ENCODE measurements around the gene NELL1. TPM values are rescaled to one million over a fixed set of nuclear protein-coding genes. Genes with fewer than 3 reads are reported as not detected.

The NELL1 gene
- total RNA-seq, 1 experiment from 2014 or later = not detected

- no peaks in the 10 kb centered on the region for H3K9me2 ChIP-seq (replicated peaks; ENCODE audit: low read length)
- no peaks in the 10 kb centered on the region for H3K9me3 ChIP-seq (ENCODE audit: low read length)
- ATAC-seq (no peak), DNase-seq (no peak)
- no TSS peak for BruUV-seq (replicated peaks)
- H3K4me1 ChIP-seq (ENCODE audit: insufficient read depth, low read length) = no peaks in the 10 kb centered on the region
- POLR2A ChIA-PET (ENCODE audit: unreplicated experiment) = no interaction called here
- CTCF ChIA-PET = no interaction called here
- H3K79me2 ChIP-seq (ENCODE audit: low read length) = no peaks in the 10 kb centered on the region
- H3K36me3 ChIP-seq (ENCODE audit: low read depth, low read length) = no peaks in the 10 kb centered on the region
- no peak overlapping the region for H3K4me3 ChIP-seq (ENCODE audit: low read length)
- intact Hi-C loops (cut with micrococcal nuclease) = no loop called here
- no peaks in the 10 kb centered on the region for H4K20me1 ChIP-seq (ENCODE audit: low read length)
- H3K27ac ChIP-seq (ENCODE audit: low read length) = no peak overlapping the region
- no peaks in the 10 kb centered on the region for H3F3A ChIP-seq (ENCODE audit: low read length, unreplicated experiment)
- H2AFZ ChIP-seq (ENCODE audit: low read length) = no peak overlapping the region
- H3K27me3 ChIP-seq (ENCODE audit: low read length) = no peaks in the 10 kb centered on the region
- H3K4me2 ChIP-seq (ENCODE audit: low read length) = no peak overlapping the region
- H3K9ac ChIP-seq (ENCODE audit: low read length) = no peak overlapping the region
- TF ChIP-seq EZH2phosphoT487 (IDR thresholded peaks at IDR 0.05; ENCODE audit: borderline replicate concordance, low read length) = no peak
- no peak for TF ChIP-seq CTCF (conservative IDR thresholded peaks at IDR 0.05; ENCODE audit: low read depth, low read length)
- no peak for TF ChIP-seq EZH2 (IDR thresholded peaks at IDR 0.05; ENCODE audit: low read length, unreplicated experiment)
Observed at GRCh38 chr11:21495879-21496278, 826.5 kb downstream of the NELL1 start.

GRCh38 chr11:21501245-21501644 is 831.9 kb downstream of the NELL1 start:
- 0 out of 2 replicates have a peak, but pooled peaks cover 5% of the 10 kb centered on the region for H3K9me3 ChIP-seq (ENCODE audit: low read length)
- no peak overlapping the region for H3K4me3 ChIP-seq (ENCODE audit: low read length)
- no peaks in the 10 kb centered on the region for H3F3A ChIP-seq (ENCODE audit: low read length, unreplicated experiment)
- ChIA-PET CTCF (no interaction called here), POLR2A (ENCODE audit: unreplicated experiment) (no interaction called here)
- H3K27ac ChIP-seq (ENCODE audit: low read length) = no peak overlapping the region
- H3K27me3 ChIP-seq (ENCODE audit: low read length) = no peaks in the 10 kb centered on the region
- H3K9me2 ChIP-seq (replicated peaks; ENCODE audit: low read length) = no peaks in the 10 kb centered on the region
- no peaks in the 10 kb centered on the region for H3K36me3 ChIP-seq (ENCODE audit: low read depth, low read length)
- no peak for TF ChIP-seq EZH2phosphoT487 (IDR thresholded peaks at IDR 0.05; ENCODE audit: borderline replicate concordance, low read length)
- no peak for TF ChIP-seq CTCF (conservative IDR thresholded peaks at IDR 0.05; ENCODE audit: low read depth, low read length)
- no peak overlapping the region for H3K9ac ChIP-seq (ENCODE audit: low read length)
- no peak overlapping the region for H2AFZ ChIP-seq (ENCODE audit: low read length)
- H3K79me2 ChIP-seq (ENCODE audit: low read length) = no peaks in the 10 kb centered on the region
- H3K4me1 ChIP-seq (ENCODE audit: insufficient read depth, low read length) = no peaks in the 10 kb centered on the region
- no peak overlapping the region for H3K4me2 ChIP-seq (ENCODE audit: low read length)
- intact Hi-C loops (cut with micrococcal nuclease) = no loop called here
- ATAC-seq (no peak), DNase-seq (no peak)
- H4K20me1 ChIP-seq (ENCODE audit: low read length) = no peaks in the 10 kb centered on the region
- BruUV-seq (replicated peaks) = no TSS peak

GRCh38 chr11:21505070-21505469 is 835.7 kb downstream of the NELL1 start:
- Histone ChIP-seq H3F3A (ENCODE audit: low read length, unreplicated experiment) (no peaks in the 10 kb centered on the region), H3K27me3 (ENCODE audit: low read length) (no peaks in the 10 kb centered on the region), H3K9ac (ENCODE audit: low read length) (no peak overlapping the region), H3K27ac (ENCODE audit: low read length) (no peak overlapping the region), H3K4me1 (ENCODE audit: insufficient read depth, low read length) (no peaks in the 10 kb centered on the region), H3K36me3 (ENCODE audit: low read depth, low read length) (no peaks in the 10 kb centered on the region), H3K4me2 (ENCODE audit: low read length) (no peak overlapping the region), H3K79me2 (ENCODE audit: low read length) (no peaks in the 10 kb centered on the region), H4K20me1 (ENCODE audit: low read length) (no peaks in the 10 kb centered on the region), H3K9me3 (ENCODE audit: low read length) (0 out of 2 replicates have a peak, but pooled peaks cover 5% of the 10 kb centered on the region), H2AFZ (ENCODE audit: low read length) (no peak overlapping the region), H3K4me3 (ENCODE audit: low read length) (no peak overlapping the region), H3K9me2 (replicated peaks; ENCODE audit: low read length) (no peaks in the 10 kb centered on the region)
- intact Hi-C loops (cut with micrococcal nuclease) = no loop called here
- CTCF ChIA-PET = no interaction called here
- DNase-seq (no peak), ATAC-seq (no peak)
- no TSS peak for BruUV-seq (replicated peaks)
- POLR2A ChIA-PET (ENCODE audit: unreplicated experiment) = no interaction called here
- TF ChIP-seq CTCF (conservative IDR thresholded peaks at IDR 0.05; ENCODE audit: low read depth, low read length) (no peak), EZH2phosphoT487 (IDR thresholded peaks at IDR 0.05; ENCODE audit: borderline replicate concordance, low read length) (no peak), EZH2 (IDR thresholded peaks at IDR 0.05; ENCODE audit: low read length, unreplicated experiment) (no peak)
